AG09319 (cell line): ENCODE results near the gene DNAJC4.
A peak's percentile ranks its signal among the peaks of the same experiment; 100 is the strongest.

Experiments used
- DNase-seq: peaks from one replicate; pipeline ENCODE4 v3.0.0-alpha.2; 2010; ENCODE audit warnings: low read depth; ENCODE audit errors: extremely low read depth
- CTCF ChIP-seq: IDR thresholded peaks from 2 replicates; pipeline ENCODE4 v1.5.1; 2011; ENCODE audit warnings: low read depth, mild to moderate bottlenecking, inconsistent platforms, low read length, moderate library complexity

Gene DNAJC4

GRCh38 chr11:64230171-64230984 is at the start of gene DNAJC4:
Gene DNAJC4, plus strand, starts transcription at chr11:64230548. Its CDS starts 307 bp downstream, at chr11:64230855.
- peak; percentile 45 for DNase-seq
- no peak for TF ChIP-seq CTCF

DNA sequence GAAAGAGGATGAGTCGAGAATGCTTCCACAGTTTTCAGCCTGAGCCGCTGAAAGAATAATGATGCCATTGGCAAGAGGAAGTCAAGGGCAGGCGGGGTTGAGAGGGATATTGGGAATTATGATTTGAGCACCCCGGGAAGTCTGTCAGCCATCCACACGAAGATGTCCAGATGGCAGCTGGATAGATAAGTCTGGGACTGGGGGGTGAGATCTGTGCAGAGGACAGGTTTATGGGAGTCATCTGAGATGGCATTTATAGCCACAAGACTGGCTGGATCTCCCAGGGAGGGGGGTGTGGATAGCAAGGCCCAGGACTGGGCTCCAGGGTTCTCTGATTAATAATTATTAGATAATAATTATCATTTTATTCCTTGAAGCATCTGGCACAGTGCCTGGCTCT is 49.5 kb upstream of the DNAJC4 start:
- DNase-seq: no peak
- TF ChIP-seq CTCF: no peak

- no peak for TF ChIP-seq CTCF
- peak; percentile 65 for DNase-seq
Measured at GRCh38 chr11:64181506-64182411, 48.6 kb upstream of the DNAJC4 start.

GRCh38 chr11:64183890-64184289 is 46.5 kb upstream of the DNAJC4 start:
- DNase-seq: no peak
- TF ChIP-seq CTCF: no peak

DNA sequence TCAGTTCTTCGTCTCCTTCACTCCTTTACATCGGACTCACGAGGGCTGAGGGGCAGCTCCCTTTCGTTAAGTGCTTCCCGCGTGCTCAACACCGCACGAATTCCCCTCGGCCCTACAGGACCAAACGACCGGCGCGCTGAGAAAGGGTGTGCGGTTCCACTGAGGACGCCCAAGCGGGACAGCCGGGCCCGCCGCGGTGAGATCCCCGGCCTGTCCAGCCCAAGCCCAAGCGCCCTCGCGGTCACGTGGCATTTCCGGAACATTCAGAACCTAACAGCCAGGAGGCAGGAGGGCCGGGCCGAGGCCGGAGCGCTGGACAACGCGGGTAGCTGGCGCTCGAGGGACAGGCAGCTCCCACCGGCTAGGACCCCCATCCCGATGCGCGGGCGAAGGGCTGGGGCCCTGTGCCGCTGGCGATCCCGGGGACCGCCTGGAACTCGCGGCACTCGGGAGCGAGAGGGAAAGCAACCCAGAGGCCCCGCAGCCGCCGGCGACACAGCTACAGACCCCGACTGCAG is 45.1 kb upstream of the DNAJC4 start:
- TF ChIP-seq CTCF: peak; percentile 41
- DNase-seq: peak; percentile 66

DNA sequence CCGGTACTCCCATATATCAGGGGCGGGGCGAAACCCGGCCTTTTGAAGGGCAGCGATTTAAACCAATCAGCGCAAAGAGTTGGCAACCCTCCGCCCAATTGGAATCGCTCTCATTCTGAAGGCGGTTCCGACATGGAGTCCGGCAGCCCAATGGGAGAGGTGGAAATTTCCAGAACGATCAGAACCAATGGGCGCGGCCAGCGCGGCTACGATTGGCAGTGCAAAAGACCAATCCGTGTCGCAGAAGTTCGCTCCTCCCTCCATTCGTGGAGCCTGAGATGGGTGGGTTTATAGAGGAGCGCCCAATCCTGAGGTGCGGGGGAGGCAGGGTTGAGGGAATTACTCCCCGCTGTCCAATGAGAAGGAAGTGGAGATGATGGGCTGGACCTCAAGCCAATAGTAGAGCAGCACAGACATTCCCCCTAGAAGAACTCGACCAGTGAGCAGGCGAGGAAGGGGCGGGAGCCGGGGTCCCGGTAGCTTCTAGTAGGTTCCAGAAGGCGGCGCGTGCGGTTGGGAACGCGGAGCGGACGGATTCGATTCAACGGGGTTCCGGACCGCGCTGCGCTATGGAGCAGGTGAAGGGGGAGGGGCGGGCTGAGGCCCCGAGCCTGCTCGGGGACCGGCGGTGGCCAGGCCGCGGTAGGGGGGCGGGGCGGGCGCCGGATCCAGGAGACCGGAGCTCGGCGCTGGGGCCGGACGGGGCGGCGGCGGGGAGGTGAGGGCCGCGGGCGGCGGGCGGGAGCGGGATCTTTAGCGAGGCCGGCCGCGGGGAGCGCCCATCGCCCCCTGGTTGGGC is 44.5 kb upstream of the DNAJC4 start, which contains the start of gene STIP1:
Gene STIP1, plus strand, starts transcription at position 479 of the 799 bp plus-strand sequence. Its CDS starts 91 bp downstream, at position 570.
- peak; percentile 100 for DNase-seq
- peak; percentile 49 for TF ChIP-seq CTCF
